Stimulated activated CD8-positive, alpha-beta memory T cell treated with anti-CD3 and anti-CD28 coated beads, Interleukin-7, amount 100 ng/mL, for 24 hours (primary cell): Measurements from ENCODE around the gene RAPGEF2.

ENCODE experiments used
- DNase-seq: peaks from one replicate; pipeline ENCODE4 v3.0.0-alpha.2; 2020; ENCODE audit warnings: low read depth

The RAPGEF2 gene

DNA sequence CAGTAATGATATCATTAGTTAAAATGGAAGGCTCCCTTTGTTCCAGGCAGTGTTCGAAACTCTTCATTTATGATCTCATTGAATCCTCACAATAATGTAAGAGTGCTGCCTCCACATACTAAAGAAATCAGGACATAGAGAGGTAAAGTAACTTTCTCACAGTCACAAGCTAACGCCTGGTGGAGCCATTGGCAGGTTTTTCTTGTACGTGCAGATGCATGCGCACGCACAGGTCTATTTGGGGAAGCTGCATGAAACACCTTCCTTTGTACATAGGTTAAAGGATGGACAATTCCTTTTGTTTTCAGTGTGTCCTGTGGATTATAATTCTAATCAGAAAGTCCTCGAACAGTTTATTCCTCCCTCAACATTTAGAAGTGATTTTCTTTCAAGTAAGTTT is 176.2 kb downstream of the RAPGEF2 start:
- no peak for DNase-seq

DNA sequence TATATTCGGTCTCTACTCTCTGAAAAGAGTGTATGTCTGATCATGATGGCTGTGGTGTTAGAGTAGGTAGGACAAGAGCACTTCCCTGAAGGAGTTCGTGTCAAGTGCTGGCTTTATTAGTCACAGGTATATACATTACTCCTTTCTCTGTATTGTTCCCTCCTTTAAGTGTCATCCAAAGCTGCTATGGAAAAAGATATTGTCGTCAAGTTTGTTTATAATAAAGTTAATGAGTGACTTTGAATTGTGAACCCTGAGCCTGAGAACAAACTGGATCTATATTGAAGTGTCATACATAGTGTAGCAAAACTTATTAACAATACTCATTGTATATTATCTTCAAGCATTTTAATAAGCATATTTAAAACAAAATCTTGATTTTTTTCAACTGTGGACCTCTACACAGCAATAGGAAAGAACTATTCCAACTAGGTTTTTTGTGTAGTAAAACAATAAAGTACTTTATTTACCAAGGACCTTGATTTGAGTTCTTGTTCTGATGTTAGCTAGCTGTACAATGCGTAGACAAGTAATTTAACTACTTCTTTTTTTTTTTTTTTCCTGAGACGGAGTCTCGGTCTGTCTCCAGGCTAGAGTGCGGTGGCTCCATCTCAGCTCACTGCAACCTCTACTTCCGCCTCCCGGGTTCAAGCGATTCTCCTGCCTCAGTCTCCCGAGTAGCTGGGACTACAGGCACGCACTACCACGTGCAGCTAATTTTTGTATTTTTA is 177.7 kb downstream of the RAPGEF2 start:
- no peak for DNase-seq

DNA sequence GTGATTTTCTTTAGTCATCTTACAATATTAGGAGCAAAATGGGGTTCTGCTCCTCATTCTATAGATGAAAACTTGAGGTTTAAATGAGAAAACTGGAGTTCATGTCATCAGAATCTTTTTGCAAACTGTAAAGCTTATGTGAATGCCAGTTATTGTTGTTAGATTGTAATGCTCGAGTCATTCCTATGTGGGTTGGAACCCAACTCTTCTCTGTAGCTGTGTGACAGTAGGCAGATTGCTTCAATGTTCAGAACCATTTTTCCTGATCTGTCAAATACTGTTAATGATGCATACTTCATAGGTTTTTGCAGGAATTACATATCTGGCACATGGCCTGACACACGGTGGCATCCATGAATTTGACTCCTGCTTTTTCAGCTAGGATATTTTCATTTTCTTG is 178.9 kb downstream of the RAPGEF2 start:
- no peak for DNase-seq

DNA sequence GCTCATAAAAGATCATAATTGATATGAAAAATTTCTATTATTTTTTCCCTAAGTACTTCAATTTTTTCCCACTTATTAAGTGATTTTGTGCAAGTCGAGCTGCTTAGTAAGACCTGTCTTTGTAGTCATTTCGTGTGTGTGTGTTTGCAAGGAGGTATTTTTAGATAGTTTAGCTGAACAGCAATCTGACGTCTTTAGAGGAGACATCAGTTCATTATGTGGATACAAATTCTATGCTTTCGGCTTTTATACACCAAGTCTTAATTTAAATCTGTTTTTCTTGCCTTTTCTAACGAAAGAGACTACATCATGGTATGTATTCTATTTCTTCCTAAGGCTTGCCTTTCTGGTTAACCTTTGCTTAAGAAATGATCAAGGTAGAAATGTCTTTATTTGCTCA is 179.4 kb downstream of the RAPGEF2 start:
- no peak for DNase-seq

DNA sequence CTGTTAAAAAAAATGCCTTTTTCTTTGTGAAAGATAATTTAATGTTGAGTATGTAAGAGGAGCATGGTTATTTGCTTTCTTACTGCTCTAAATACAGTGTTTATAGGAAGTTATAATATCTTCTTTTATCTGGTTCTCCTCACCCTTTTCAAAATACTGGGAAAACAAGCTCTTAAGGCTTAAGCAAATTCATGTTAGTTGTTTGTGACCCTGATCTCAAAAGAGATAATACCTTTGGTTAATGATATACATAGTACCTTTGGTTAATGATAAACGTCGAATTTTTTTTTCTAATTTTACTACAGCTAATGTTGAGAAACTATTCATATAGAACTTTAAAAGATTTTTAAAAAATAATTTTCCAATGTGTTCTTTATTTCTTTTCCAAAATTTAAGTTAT is 180.1 kb downstream of the RAPGEF2 start:
- no peak for DNase-seq

DNA sequence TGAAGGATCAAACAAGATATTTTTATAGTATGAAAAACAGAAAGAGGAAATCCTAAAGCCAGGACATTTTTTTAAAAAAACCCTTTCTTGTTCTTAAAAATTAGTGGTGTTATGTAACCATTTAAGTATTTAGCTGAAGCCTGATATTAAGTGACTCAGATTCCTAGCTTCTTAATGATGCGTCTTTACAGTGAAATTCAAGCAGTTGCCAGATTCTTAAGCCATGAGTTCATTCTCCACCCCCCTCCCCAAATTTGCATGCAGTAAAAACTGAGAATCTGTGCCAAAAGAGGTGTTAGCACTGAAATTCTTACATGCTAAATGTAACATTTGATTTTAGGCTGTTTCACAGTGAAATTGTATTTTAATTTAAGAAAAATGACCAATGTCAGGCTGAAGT is 180.8 kb downstream of the RAPGEF2 start:
- no peak for DNase-seq

DNA sequence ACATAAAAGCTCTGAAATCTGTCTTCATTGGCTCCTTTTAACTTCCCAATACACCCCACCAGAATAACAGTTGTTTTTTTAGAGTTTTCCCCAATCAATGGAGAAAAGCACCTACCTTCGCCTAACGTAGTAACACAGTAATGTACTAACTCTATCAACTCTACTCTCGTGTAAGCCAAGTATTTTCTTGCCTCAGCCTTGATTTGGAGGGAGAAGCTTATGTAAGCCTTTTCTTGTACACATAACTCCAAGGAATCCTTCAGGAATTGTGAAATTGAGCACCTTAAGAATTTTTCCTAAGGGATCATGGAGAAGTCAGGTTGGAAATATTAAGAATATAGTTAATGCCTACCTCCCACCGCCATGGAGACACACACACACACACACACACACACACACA is 181.2 kb downstream of the RAPGEF2 start:
- DNase-seq: no peak

DNA sequence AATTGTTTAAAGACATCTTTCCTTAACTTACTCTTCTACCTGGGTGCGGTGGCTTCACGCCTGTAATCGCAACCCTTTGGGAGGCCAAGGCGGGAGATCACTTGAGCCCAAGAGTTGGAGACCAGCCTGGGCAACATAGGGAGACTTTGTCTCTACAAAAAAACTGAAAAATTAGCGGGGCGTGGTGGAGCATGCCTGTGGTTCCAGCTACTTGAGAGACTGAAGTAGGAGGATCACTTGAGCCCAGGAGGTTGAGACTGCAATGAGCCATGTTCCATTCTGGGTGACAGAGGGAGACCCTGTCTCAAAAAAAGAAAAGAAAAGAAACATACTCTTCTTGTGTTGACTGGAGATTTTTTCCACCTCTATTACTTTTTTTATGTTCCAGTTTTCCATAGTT is 181.9 kb downstream of the RAPGEF2 start:
- DNase-seq: no peak

DNA sequence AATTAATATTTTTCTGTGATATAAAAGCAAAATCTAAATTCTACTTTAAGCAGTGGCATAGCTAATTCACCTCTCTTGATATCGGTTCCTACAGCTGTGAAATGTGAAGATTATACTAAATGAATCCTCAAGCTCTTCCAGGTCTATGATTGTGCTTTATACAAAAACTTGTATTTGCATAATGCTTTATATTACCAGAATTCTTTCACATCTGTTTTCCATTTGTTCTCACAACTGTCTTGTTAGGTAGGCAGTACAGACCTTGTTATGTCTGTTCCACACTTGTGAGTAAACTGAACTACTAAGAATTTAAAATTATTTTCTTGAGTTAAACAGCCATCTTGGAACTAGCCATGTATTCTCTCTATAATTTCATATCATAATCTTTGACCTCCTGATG is 184.9 kb downstream of the RAPGEF2 start:
- DNase-seq: no peak

DNA sequence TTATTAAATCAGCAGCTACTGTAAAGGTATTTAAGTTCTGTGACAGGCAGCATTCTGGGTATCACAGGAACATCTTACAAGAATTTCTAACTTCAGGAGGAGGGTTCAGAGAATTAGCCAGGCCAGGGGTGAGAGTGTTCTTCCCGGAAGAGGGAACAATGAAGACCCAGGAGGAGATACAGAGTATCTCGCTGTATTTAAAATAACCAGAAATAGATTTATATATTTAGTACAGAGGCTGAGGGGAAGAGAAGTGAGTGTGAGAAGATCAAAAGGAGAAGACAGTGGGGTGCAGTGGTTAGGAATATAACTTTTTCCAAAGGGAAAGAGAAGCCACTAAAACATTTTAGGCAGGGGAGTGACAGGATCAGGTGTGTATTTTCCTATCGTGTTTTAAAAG is 186.8 kb downstream of the RAPGEF2 start:
- DNase-seq: no peak

DNA sequence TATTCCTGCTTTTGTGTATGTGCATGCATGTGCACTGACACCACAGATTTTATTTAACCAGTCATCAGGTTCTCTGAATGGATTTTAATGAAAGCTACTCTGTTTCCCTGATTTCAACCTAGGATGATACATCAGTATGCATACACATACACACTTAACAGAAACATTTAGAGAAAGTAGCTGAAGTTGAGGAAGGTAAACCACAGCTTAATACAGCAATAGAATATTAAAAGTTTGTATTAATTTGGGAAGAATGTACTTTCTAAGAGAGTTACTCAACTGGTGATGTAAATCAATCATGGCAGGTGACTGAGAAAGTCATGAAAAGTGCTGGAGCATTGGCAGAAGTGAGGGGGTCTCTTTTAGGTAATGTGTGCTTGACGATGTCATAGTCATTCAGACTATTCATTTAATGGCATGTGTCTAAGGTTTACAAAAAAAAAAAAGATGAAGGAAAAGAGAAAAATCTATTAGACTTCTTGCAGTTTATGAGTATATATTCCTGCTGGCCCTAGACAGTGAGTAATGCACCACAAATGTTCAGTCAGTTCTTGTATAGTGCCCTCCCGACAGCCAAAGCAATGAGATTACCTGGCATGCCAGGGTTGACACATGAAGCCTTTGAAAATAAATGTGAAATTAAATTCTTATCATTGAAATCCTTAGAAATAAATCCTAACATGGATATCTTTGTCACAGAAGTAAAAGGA is 187.6 kb downstream of the RAPGEF2 start:
- DNase-seq: no peak

DNA sequence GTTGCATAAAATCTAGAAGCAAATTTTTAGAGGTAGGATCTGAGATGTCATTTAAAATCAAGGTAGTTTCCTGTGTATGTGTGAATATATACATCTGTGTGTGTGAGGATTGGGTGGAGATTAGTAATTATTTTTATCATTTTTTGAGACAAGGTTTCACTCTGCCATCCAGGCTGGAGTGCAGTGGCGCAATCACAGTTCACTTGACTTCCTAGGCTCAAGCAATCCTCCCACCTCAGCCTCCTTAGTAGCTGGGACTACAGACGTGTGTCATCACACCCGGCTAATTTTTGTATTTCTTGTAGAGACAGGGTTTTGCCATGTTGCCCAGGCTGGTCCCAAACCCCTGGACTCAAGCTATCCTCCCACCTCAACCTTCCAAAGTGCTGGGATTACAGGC is 188.3 kb downstream of the RAPGEF2 start:
- no peak for DNase-seq

DNA sequence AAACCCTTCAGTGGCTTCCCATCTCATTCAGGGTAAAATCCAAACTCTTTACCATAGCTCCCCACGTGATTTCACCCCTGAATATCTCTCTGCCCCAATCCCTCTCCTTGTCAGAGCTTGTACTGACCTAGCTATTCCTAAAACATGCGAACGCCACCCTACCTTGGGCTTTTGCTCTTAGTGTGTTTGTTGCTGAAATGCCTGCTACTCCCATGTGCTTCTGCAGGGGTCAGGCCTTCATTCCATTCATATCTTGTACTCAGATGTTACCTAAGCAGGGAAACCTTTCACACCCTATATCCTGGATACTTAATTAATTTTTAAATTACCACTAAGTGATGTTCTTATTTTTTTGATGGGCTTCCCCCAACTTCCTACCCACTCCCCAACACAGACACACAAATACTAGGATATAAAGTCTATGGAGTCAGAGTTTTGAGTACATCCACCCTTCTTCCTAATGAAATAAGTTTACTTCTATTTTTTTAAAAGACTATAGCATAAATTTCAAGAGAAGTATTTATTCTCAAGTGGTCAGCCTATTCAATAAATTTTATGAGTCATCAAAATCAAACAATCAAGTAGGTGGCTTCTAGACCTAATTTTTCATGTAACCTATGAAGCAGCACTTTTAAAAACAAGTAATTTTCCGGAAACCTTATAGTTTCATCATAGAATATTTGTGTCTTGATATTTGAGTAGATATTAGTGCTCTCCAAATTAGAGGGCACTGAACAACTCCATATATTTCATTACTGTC is 189.4 kb downstream of the RAPGEF2 start:
- no peak for DNase-seq

DNA sequence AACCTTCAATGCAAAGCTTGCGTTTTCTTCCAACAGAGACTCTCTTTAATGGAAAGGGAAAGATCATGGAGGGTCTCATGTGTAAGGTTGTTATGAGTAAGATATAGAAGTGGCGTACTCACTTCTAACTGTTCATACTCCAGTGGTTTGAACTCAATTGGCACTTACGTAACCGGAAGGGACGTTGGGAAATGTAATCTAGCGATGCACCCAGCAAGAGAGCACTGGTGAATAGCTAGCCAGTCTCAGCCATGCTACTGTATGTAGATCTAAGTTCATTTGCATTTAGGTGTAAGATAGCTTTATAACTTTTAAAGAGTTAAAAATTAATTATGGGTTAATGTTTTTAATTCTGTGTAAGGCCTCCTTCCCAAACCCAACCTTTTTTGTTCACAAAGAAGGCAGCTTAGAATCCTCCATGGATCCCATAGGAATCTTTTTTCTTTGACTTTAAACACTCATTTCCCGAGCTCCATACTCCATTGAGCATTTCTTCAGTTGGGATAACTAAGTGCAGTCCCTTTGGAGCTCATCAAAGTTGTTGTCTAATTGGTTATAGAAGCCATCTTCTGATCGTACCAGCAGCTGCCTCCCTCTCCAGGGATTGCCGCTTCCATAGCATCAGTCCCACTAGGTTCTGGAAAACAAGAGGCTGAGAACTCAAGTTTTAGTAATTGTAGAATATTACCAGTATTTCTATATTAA is 191.1 kb downstream of the RAPGEF2 start:
- no peak for DNase-seq

DNA sequence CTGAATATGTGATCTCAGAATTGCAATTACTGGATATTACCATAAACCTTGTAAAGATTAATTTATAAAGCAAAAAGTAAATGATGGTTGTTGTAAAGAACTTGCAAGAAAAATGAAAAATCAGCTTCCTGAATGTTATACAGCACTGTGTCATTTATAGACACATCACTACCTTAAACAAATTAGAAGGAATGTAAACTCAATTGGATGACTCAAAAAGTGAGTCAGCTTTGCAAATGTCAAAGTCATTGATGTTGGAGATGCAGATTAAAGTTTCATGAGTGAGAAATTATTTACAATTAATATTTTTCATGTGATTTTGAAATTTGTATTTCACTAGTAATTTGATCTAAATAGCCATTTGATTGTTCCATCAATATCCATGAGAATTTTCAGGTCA is 193.2 kb downstream of the RAPGEF2 start:
- no peak for DNase-seq

DNA sequence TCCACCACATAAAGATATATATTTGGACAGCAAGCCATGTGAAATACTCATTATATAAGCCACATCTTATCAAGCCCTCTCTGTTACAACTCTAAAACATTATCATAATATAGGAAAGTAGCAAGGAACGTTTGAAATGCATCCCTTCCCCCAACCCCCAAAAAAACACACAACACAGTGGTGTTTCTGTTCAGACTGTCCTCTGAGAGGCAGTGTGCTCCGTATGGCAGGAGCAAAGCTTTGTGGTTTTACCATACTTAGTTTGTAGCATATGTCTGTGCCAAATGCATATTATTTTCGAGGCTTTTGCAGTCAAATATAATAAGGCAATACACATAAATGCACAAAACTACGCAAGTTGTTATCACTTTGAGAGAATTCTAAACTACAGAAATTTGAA is 194.2 kb downstream of the RAPGEF2 start:
- no peak for DNase-seq

DNA sequence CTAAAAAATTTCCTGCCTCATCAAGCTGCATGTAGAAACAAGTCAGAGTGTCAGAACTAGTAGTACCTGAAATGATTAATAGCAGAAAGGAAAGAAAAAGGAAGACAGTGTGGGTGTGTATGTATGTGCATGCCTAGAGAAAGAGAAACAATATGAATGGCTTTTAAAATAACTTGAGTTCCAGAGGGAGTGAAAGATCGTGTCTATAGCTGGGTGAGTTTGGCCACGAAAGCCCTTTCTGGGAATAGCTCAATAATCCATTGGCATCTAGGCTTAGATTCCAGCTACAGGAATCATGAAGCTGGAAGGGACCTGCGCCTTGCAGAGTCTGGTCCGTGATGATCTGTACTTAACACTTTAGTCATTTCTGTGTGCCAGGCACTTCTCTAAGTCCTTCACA is 195.6 kb downstream of the RAPGEF2 start:
- DNase-seq: no peak

DNA sequence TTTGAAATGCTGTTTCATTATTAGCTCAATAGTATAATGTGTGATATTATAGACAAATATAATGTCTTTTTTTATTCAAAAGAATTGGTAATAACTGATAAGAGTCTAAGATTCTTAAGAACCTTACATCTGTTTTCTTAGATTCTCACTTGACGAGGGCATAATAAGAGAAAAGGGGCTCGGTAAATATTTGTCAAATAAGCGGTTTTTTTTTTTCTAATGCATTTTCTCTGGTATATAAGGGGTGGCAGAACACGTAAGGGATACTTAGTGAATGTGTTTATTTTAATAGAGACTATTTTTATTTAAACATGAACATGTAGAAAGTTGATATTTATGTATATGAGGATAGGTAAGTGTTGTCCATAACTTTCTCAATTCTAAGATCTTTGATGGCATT is 200.6 kb downstream of the RAPGEF2 start:
- no peak for DNase-seq

DNA sequence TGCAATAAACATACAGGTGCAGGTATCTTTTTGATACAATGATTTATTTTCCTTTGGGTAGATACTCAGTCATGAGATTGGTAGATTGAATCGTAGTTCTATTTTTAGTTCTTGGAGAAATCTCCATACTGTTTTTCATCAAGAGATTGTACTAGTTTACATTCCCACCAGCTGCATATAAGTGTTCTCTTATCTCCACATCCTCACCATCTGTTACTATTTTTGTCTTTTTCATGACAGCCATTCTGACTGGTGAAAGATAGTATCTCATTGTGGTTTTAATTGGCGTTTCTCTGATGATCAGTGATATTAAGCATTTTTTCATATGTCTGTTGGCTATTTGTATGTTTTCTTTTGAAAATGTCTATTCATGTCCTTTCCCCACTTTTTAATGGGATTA is 202.2 kb downstream of the RAPGEF2 start:
- DNase-seq: no peak

DNA sequence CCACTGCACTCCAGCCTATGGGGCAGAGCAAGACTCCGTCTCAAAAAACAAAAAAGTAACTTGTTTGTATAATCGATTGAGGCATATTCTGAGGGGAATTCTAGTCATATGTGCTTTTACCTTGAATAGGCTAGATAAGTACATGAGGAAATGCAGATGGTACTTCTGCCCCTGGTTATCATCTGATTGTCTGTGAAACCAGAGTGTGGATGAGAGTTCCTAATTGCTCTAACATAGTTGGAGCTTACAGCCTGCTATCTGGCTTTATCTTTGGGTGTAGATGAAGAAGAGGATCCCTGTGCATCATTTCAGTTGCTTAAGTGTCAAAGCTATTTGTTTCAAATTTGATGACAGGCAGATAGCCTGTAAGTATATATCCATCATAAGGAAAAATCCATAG is 205.1 kb downstream of the RAPGEF2 start:
- DNase-seq: no peak

DNA sequence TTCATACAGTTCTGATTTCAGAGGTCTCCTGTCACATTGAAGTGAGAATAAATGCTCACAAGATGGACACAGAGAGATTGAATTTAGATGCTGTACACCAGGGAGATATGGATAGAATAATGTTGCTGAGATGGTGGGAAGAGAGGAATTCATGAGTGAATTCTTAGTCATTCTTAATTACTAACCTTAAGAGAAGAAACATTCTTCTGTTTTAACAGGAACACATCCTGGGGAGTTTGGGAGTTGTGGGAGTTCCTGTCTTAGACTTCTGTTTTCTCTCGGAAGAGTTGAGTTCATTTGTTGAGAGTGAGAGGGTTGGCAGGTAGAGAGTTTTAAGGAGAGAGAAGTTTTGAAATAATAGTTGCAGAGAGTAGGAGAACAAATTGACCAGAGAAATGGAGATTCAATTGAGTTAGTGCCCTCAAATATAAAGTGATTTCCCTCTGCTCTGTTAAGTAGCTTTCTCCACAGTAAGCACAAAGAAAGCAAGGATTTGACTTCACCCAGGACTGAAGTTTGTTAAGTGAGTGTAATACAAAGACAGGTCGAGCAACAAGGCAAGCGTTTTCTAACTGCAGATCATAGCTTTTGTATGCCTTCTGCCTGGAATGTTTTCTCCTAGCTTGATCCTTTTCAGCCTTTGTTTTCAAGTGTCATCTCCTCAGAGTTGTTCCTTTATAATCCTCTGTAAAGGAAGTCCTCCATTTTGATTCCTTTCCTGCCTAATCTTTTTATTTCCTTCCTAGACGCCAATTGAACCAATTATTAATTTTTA is 205.9 kb downstream of the RAPGEF2 start:
- no peak for DNase-seq

DNA sequence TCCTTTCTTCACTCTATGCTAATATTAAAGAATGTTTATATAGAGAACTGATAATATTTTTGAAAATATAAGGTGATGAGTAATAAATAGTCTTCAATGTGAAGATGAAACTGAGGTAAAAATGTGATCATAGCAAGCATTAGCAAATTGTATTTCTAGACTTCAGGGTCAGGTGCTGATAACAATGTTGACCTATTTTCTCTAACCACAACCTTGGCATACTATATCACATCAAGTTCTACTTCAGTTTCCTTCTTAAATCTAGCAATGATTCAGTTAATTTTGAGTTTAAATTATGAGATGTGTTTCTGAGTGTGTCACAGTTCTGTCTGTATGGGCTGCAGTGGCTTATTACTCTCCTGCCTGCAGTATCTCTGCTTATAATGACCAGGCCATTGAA is 209.4 kb downstream of the RAPGEF2 start:
- DNase-seq: no peak
